ENCODE measurements around the gene RENBP. TPM values are rescaled to one million over a fixed set of nuclear protein-coding genes. Genes with fewer than 3 reads are reported as not detected.

RENBP gene
- total RNA-seq, 4 donors from 2014 or later = 1.8 to 2.6 (median 2.0) TPM

- DNase-seq (peak in 1 of 2 donors; percentile 47), ATAC-seq (no peak)
- Histone ChIP-seq H3K36me3 (peaks cover 0 to 25% of the 10 kb centered on the region in 2 donors), H3K9me3 (no peaks in the 10 kb centered on the region), H3K27me3 (no peaks in the 10 kb centered on the region), H3K4me3 (peak overlapping the region in 2 of 4 donors; percentile 28 to 39), H3K4me1 (peaks cover 10 to 23% of the 10 kb centered on the region in 2 donors), H3K27ac (peak overlapping the region; percentile 80 to 85 (median 83))
- TF ChIP-seq POLR2A (IDR thresholded peaks at IDR 0.05) (no peak), CTCF (IDR thresholded peaks at IDR 0.05 in 4 of 5, conservative IDR thresholded peaks at IDR 0.05 in 1 of 5) (no peak)
- in situ Hi-C loops (cut with MboI; ENCODE audit: low sequenced_read_pairs in 4 of 4) = loop anchor here in 1 of 4 donors (25.0 kb wide), 1 partner anchor 142 kb away; the partner anchor contains the start of genes IDH3G, SRPK3 and SSR4
- intact Hi-C loops (cut with DNase I; ENCODE audit: low total_unique reads) = loop anchor here (1.0 to 10.0 kb wide), 5 partner anchors 42 to 586 kb away; partner anchors contain the start of genes CCNQ, FAM3A, HCFC1 and IDH3G
These were observed 15.6 kb downstream of the RENBP start for GRCh38 chrX:153928846-153929245.

DNA sequence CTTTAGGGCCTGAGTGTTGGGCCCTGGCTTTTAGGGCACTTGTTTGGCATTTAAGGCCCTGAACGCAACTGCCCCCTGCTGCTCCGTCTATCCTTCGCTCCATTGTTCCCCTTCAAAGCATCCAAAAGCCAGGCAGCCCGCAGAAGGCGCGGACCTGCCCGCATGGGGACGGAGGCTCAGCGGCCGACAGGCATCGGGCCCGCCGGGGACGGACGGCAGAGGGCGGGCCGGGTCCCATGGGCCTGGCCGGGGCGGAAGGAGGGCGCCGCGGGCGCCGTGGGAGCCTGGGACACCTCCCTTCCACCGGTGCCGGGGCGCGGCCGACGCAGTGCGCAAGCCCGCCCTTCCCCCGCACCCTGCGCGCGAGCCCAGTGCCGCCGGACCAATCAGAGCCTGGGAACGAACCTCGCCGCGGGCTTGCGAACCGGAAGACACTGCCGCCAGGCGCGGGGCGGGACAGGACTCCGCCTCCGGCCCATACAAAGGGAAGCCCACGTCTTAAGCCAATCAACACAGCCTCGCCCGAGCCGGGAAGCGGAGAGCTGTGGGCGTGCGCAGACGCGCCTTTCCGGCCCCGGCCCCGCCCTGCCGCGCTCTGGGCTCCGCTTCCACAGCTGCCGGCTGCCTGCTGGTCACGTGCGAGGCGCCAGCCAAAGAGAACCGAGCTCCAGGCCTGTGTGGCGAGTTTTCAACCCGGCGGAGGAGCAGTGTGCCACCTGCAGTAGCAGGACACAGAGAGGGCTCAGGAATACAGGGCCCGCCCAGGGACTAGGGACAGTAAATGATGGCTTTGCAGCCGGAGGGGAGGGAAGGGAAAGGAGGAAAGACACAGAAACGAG is 16.3 kb downstream of the RENBP start:
- Histone ChIP-seq H3K36me3 (peaks cover 0 to 25% of the 10 kb centered on the region in 2 donors), H3K9me3 (no peaks in the 10 kb centered on the region), H3K27me3 (no peaks in the 10 kb centered on the region), H3K4me1 (peaks cover 10 to 17% of the 10 kb centered on the region in 2 donors), H3K27ac (peak overlapping the region; percentile 85 to 97 (median 90)), H3K4me3 (peak overlapping the region; percentile 55 to 74 (median 68))
- ATAC-seq (peak; percentile 89), DNase-seq (peak; percentile 91 to 96)
- intact Hi-C loops (cut with DNase I; ENCODE audit: low total_unique reads) = loop anchor here (1.0 to 10.0 kb wide), 5 partner anchors 43 to 587 kb away; partner anchors contain the start of genes CCNQ, FAM3A, HCFC1 and IDH3G
- in situ Hi-C loops (cut with MboI; ENCODE audit: low sequenced_read_pairs in 4 of 4) = loop anchor here in 1 of 4 donors (25.0 kb wide), 1 partner anchor 141 kb away; the partner anchor contains the start of genes IDH3G, SRPK3 and SSR4
- TF ChIP-seq POLR2A (IDR thresholded peaks at IDR 0.05) (peak; percentile 88 to 92), CTCF (IDR thresholded peaks at IDR 0.05 in 4 of 5, conservative IDR thresholded peaks at IDR 0.05 in 1 of 5) (peak in 4 of 5 experiments; percentile 24 to 27 (median 25))

GRCh38 chrX:153927672-153927921 is 16.8 kb downstream of the RENBP start:
- no peak for DNase-seq
- no peak for TF ChIP-seq CTCF (IDR thresholded peaks at IDR 0.05 in 4 of 5, conservative IDR thresholded peaks at IDR 0.05 in 1 of 5)
- TF ChIP-seq POLR2A (IDR thresholded peaks at IDR 0.05) = no peak
- intact Hi-C loops (cut with DNase I; ENCODE audit: low total_unique reads) = loop anchor here (5.0 to 10.0 kb wide), 3 partner anchors 120 to 587 kb away; partner anchors contain the start of genes CCNQ and FAM3A
- H3K9me3 ChIP-seq = no peaks in the 10 kb centered on the region
- in situ Hi-C loops (cut with MboI; ENCODE audit: low sequenced_read_pairs in 4 of 4) = loop anchor here in 1 of 4 donors (25.0 kb wide), 1 partner anchor 140 kb away; the partner anchor contains the start of genes IDH3G, SRPK3 and SSR4
- no peaks in the 10 kb centered on the region for H3K27me3 ChIP-seq
- peak overlapping the region; percentile 55 to 74 (median 68) for H3K4me3 ChIP-seq
- H3K36me3 ChIP-seq = peaks cover 0 to 24% of the 10 kb centered on the region in 2 donors
- peak overlapping the region; percentile 85 to 97 (median 90) for H3K27ac ChIP-seq
- peak in 1 of 2 donors; percentile 6 for ATAC-seq
- peaks cover 10 to 17% of the 10 kb centered on the region in 2 donors for H3K4me1 ChIP-seq

GRCh38 chrX:153926858-153927671 is 17.4 kb downstream of the RENBP start:
- Histone ChIP-seq H3K27me3 (no peaks in the 10 kb centered on the region), H3K36me3 (peaks cover 0 to 18% of the 10 kb centered on the region in 2 donors), H3K4me3 (peak overlapping the region; percentile 55 to 74 (median 68)), H3K4me1 (peaks cover 10 to 17% of the 10 kb centered on the region in 2 donors), H3K9me3 (no peaks in the 10 kb centered on the region), H3K27ac (peak overlapping the region; percentile 85 to 97 (median 90))
- in situ Hi-C loops (cut with MboI; ENCODE audit: low sequenced_read_pairs in 4 of 4) = loop anchor here in 1 of 4 donors (25.0 kb wide), 1 partner anchor 140 kb away; the partner anchor contains the start of genes IDH3G, SRPK3 and SSR4
- TF ChIP-seq CTCF (IDR thresholded peaks at IDR 0.05 in 4 of 5, conservative IDR thresholded peaks at IDR 0.05 in 1 of 5) = no peak
- peak in 1 of 2 donors; percentile 20 for TF ChIP-seq POLR2A (IDR thresholded peaks at IDR 0.05)
- DNase-seq (peak in 1 of 2 donors; percentile 27), ATAC-seq (peak; percentile 8 to 16)
- intact Hi-C loops (cut with DNase I; ENCODE audit: low total_unique reads) = loop anchor here (5.0 to 10.0 kb wide), 3 partner anchors 120 to 588 kb away; partner anchors contain the start of genes CCNQ and FAM3A
